HepG2 (cell line): Measurements from ENCODE around the gene PCYT2. TPM values are rescaled to one million over a fixed set of nuclear protein-coding genes. Genes with fewer than 3 reads are reported as not detected.
A peak's percentile ranks its signal among the peaks of the same experiment; 100 is the strongest.

ENCODE experiments used
- ATF7-NPFF ChIP-seq: sonication (generic); formaldehyde crosslinking; IDR thresholded peaks from 2 replicates; pipeline ENCODE4 v1.8.1; 2023; ENCODE audit warnings: mild to moderate bottlenecking, low read depth, missing genetic modification reagents, moderate library complexity
- KLF15 ChIP-seq: sonication (generic); formaldehyde crosslinking; IDR thresholded peaks from 2 replicates; pipeline ENCODE4 v1.8.1; 2023; ENCODE audit warnings: borderline replicate concordance, mild to moderate bottlenecking, inconsistent platforms, missing genetic modification reagents, mixed read lengths
- KLF16 ChIP-seq, 2 experiments: sonication (generic) in 1 of 2; formaldehyde crosslinking in 1 of 2; IDR thresholded peaks; 2 replicates each; pipeline versions ENCODE4 v1.6.1 to v1.8.0; 2016 to 2023; ENCODE audit warnings: missing genetic modification reagents in 2 of 2, missing compliant biosample characterization in 1 of 2
- MYC ChIP-seq: sonication (generic); formaldehyde crosslinking; IDR thresholded peaks from 2 replicates; pipeline ENCODE4 v1.9.0; 2021; ENCODE audit warnings: missing genetic modification reagents, borderline replicate concordance
- NAIF1 ChIP-seq: sonication (generic); formaldehyde crosslinking; IDR thresholded peaks from 2 replicates; pipeline ENCODE4 v1.5.0; 2020; ENCODE audit warnings: mild to moderate bottlenecking, missing genetic modification reagents, borderline replicate concordance
- PHB2 ChIP-seq: fragments of 450-650 bp; IDR thresholded peaks from 2 replicates; pipeline ENCODE4 v1.6.1; 2018; ENCODE audit not compliant: partially characterized antibody
- POLR2G ChIP-seq: fragments of 200-400 bp; formaldehyde crosslinking; IDR thresholded peaks from 2 replicates; pipeline ENCODE4 v1.6.1; 2018; ENCODE audit warnings: mild to moderate bottlenecking, low read depth, low read length, moderate library complexity
- REST ChIP-seq, 2 experiments: IDR thresholded peaks; 2 replicates each; pipeline ENCODE4 v1.6.1; 2011 to 2012; ENCODE audit warnings: low read length in 2 of 2, borderline replicate concordance in 1 of 2, low read depth in 1 of 2, mild to moderate bottlenecking in 1 of 2, moderate library complexity in 1 of 2
- SP2 ChIP-seq: sonication (generic); formaldehyde crosslinking; IDR thresholded peaks from 2 replicates; pipeline ENCODE4 v1.5.1; 2020; ENCODE audit warnings: mild to moderate bottlenecking, missing genetic modification reagents
- SRF ChIP-seq: IDR thresholded peaks from 2 replicates; pipeline ENCODE4 v1.6.1; 2011; ENCODE audit warnings: mild to moderate bottlenecking, low read depth, low read length, moderate library complexity
- SUZ12 ChIP-seq: fragments of 150-350 bp; IDR thresholded peaks from 2 replicates; pipeline ENCODE4 v1.6.1; 2014; ENCODE audit warnings: low read depth, low read length
- TOE1 ChIP-seq: sonication (generic); formaldehyde crosslinking; IDR thresholded peaks from 2 replicates; pipeline ENCODE4 v1.4.0; 2020; ENCODE audit warnings: mild to moderate bottlenecking, missing genetic modification reagents
- ZNF546 ChIP-seq: sonication (generic); formaldehyde crosslinking; conservative IDR thresholded peaks from 2 replicates; pipeline ENCODE4 v1.8.1; 2023; ENCODE audit warnings: mild to moderate bottlenecking, missing genetic modification reagents
- ZNF547 ChIP-seq: sonication (generic); formaldehyde crosslinking; IDR thresholded peaks from 2 replicates; pipeline ENCODE4 v1.5.1; 2020; ENCODE audit warnings: mild to moderate bottlenecking, missing genetic modification reagents
- ZNF710 ChIP-seq: sonication (generic); formaldehyde crosslinking; IDR thresholded peaks from 2 replicates; pipeline ENCODE4 v1.5.0; 2020; ENCODE audit warnings: mild to moderate bottlenecking, missing genetic modification reagents, borderline replicate concordance
- ZNF891 ChIP-seq: sonication (generic); formaldehyde crosslinking; IDR thresholded peaks from 2 replicates; pipeline ENCODE4 v1.5.0; 2020; ENCODE audit warnings: mild to moderate bottlenecking, missing genetic modification reagents
- polyA plus RNA-seq, 8 experiments: library from polyadenylated mRNA; depleted of rRNA in 3 of 8; stranded (reverse) in 7 of 8; unstranded in 1 of 8; fragments of >200 nt; fragmentation: Illumina TruSeq in 4 of 8; extraction: Trizol in 4 of 8; gene quantifications; 2 replicates each; pipeline versions ENCODE4 v1.2.1 to v1.2.3, GENCODE V29; 2011 to 2016; ENCODE audit warnings: low read depth in 4 of 8, missing spikeins in 1 of 8, mixed read lengths in 1 of 8; ENCODE audit not compliant: insufficient read depth in 1 of 8
- total RNA-seq, 5 experiments: library from RNA; depleted of rRNA; stranded (reverse); fragments of >200 nt; fragmentation: Illumina TruSeq; extraction: Trizol; gene quantifications; 2 replicates each; pipeline ENCODE4 v1.2.3, GENCODE V29; 2016; ENCODE audit warnings: low read depth in 1 of 5
- TF ChIP-seq, protein P1 (sequence below): sonication (generic); formaldehyde crosslinking; IDR thresholded peaks from 2 replicates; pipeline ENCODE4 v1.5.0; 2020; ENCODE audit warnings: missing genetic modification reagents
- TF ChIP-seq, protein P2 (sequence below): sonication (generic); formaldehyde crosslinking; IDR thresholded peaks from 2 replicates; pipeline ENCODE4 v1.8.1; 2023; ENCODE audit warnings: mild to moderate bottlenecking, missing genetic modification reagents
- TF ChIP-seq, protein P3 (sequence below): sonication (generic); formaldehyde crosslinking; IDR thresholded peaks from 2 replicates; pipeline ENCODE4 v1.4.0; 2020; ENCODE audit warnings: missing genetic modification reagents

Gene PCYT2
- total and polyA plus RNA-seq, 2 of the 13 experiments (the other 11 are each of a cell fraction or from before 2014, with no cell fraction given), result 147 to 297 TPM

- TF ChIP-seq ZNF547 (CRISPR knock-in tag), result no peak; the same call in 1 of the 2 replicates
- TF ChIP-seq SP2, result peak; percentile 47; the same call in 1 of the 2 replicates
- TF ChIP-seq KLF15 (CRISPR knock-in tag), result no peak
- peak in 1 of 2 experiments; percentile 86; a peak in 1 of 4 replicates for TF ChIP-seq KLF16 (CRISPR knock-in tag; IDR thresholded peaks at IDR 0.05)
- TF ChIP-seq ATF7-NPFF (CRISPR knock-in tag), result no peak
- no peak for TF ChIP-seq NAIF1 (CRISPR knock-in tag)
- TF ChIP-seq PHB2, result no peak
- TF ChIP-seq, protein P1, sequence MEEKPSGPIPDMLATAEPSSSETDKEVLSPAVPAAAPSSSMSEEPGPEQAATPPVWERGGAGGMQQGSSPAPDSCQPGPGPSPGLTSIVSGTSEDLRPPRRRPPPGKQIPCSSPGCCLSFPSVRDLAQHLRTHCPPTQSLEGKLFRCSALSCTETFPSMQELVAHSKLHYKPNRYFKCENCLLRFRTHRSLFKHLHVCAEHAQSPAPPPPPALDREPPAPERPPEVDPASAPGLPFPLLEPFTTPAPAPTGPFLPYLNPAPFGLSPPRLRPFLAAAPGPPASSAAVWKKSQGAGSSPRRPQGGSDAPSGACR (CRISPR knock-in tag), result peak; percentile 47; the same call in 1 of the 2 replicates
- TF ChIP-seq ZNF710 (CRISPR knock-in tag), result no peak; the same call in 1 of the 2 replicates
- TF ChIP-seq MYC (CRISPR knock-in tag), result peak; percentile 82
- no peak for TF ChIP-seq TOE1 (CRISPR knock-in tag)
- TF ChIP-seq, protein P2, sequence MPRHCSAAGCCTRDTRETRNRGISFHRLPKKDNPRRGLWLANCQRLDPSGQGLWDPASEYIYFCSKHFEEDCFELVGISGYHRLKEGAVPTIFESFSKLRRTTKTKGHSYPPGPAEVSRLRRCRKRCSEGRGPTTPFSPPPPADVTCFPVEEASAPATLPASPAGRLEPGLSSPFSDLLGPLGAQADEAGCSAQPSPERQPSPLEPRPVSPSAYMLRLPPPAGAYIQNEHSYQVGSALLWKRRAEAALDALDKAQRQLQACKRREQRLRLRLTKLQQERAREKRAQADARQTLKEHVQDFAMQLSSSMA (CRISPR knock-in tag), result no peak
- TF ChIP-seq, protein P3, sequence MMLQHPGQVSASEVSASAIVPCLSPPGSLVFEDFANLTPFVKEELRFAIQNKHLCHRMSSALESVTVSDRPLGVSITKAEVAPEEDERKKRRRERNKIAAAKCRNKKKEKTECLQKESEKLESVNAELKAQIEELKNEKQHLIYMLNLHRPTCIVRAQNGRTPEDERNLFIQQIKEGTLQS, result no peak
- TF ChIP-seq ZNF891 (CRISPR knock-in tag), result peak; percentile 95; the same call in 1 of the 2 replicates
- TF ChIP-seq POLR2G, result peak; percentile 87
- no peak; the same call in 1 of the 2 replicates for TF ChIP-seq ZNF546 (CRISPR knock-in tag)
- no peak for TF ChIP-seq SRF
- peak in 1 of 2 experiments; percentile 27; a peak in 1 of 4 replicates for TF ChIP-seq REST (IDR thresholded peaks at IDR 0.05; ENCODE audit: borderline replicate concordance in 1 of 2, low read depth in 1 of 2, low read length in 2 of 2)
- no peak for TF ChIP-seq SUZ12
Observed at GRCh38 chr17:81909966-81910839, 996 bp downstream of the PCYT2 start (continued).
